Measurements from ENCODE around the gene MYO5C.
A peak's percentile ranks its signal among the peaks of the same experiment; 100 is the strongest.

Gene MYO5C

GRCh38 chr15:52225230-52225629 is 70.4 kb downstream of the MYO5C start:
- DNase-seq, result no peak
- intact Hi-C loops (cut with DNase I), result no loop called here

DNA sequence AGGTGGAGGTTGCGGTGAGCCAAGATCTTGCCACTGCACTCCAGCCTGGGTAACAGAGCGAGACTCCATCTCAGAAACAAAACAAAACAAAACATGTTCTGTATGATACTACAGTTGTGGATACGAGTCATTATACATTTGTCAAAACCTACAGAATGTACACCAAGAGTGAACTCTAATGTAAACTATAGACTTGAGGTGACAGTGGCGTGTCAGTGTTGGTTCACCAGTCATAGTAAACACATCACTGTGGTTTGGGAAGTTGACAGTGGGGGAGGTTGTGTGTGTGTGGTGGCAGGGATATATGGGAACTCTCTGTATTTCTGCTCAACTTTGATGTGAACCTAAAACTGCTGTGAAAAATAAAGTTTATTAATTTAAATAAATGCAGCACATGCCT is 71.4 kb downstream of the MYO5C start:
- intact Hi-C loops (cut with DNase I), result no loop called here
- no peak for DNase-seq

- DNase-seq, result no peak
- intact Hi-C loops (cut with DNase I), result no loop called here
These were observed 73.9 kb downstream of the MYO5C start for GRCh38 chr15:52221730-52222129.

DNA sequence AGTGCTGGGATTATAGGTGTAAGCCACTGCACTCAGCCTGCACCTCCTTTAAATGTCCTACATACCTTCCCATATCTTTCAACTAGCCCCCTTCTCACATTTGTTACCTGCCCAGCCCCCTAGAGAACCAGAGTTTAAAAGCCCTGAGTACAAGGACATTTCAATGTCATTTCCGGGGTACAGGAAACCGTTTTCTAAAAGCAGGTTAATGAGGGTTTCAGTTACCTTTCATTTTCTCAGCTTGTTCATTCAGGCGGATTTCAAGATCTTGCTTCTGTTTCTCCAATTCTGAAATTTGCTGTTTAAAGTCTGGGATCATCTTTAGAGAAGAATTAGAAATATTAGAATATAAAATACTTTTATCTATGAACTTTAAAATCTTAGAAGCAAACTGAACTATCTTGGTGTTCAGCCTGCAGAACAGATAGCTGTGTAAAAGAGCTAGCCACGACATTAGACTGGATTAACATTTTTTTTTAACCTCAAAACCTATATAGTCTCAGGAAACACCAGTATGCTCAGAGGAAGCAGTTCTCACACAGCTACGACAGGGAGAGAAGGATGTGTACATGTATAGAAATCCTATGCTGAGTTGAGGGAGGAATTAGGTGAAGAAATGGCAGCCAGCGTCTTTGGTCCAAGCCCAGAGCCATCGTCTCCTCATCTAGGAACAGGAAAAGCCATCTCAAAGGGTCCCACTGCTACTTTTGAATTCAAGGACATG is 74.5 kb downstream of the MYO5C start:
- intact Hi-C loops (cut with DNase I), result no loop called here
- no peak for DNase-seq

DNA sequence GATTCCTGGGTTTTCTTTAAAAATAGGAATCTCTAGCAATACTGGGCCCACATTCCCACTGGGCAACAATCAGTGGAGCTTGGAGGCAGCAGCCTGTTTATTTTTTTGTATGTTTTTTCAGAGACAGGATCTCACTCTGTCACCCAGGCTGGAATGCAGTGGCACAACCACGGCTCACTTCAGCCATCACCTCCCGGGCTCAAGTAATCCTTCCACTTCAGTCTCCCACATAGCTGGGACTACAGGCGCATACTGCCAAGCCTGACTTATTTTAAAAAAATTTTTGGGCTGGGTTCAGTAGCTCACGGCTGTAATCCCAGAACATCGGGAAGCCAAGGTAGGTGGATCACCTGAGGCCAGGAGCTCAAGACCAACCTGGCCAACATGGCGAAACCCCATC is 75.4 kb downstream of the MYO5C start:
- no peak for DNase-seq
- intact Hi-C loops (cut with DNase I), result no loop called here

- no peak for DNase-seq
- intact Hi-C loops (cut with DNase I), result no loop called here
These were observed 76.8 kb downstream of the MYO5C start for GRCh38 chr15:52218816-52219215.

GRCh38 chr15:52218371-52218770 is 77.2 kb downstream of the MYO5C start:
- DNase-seq, result no peak
- intact Hi-C loops (cut with DNase I), result no loop called here

DNA sequence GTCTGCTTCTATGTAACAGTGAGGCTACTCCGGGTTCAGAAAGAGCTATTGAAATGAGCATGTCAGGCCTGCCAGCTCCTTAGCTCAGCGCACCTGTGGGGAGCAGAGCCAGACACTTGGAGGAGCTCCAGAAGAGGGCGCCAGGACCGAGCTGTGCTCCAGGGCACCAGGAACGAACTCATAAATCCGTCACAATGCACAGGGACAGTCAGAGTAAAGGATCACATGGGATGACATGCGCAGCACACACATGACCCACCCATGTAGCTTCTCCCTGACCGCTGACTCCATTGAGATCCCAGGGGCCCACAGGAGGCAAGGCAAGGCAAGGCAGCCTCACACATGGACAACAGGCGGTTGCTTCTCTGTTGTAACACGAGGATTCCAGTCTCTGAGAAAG is 78.4 kb downstream of the MYO5C start:
- no peak for DNase-seq
- intact Hi-C loops (cut with DNase I), result no loop called here

DNA sequence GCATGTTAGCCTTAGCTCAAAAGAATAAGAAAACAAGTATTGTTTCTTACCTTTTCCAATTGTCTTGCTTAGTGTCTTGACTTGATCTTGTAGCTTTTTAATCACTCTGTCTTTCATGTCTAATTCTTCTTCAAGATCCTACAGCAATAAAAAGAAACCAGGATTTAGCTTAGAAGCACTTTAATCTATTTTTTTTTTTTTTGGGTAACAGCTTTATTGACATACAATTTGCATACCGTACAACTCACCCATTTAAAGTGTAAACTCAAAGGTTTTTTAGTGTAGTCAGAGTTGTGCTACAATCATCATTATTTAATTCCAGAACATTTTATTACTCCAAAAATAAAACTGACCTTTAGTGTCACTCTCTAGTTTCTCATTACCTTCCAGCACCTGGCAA is 81.1 kb downstream of the MYO5C start:
- intact Hi-C loops (cut with DNase I), result no loop called here
- DNase-seq, result no peak

DNA sequence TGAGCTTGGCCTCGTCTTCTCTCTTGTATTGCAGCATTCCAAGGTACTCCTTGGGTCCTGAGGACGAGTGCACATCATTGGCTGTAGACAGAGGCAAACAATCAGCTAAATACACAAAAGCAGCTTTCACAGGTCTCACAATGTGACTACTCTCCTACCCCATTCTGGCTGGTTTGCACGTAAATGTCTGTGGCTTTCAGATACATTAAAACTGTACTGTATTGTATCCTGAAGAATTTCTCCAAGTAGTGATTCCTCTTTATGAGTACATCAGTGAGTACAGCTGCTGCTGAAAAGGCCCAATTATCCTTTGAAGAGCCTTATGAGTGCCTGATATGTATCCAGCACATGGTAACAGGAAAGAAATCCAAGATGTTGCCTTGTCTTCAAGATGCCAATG is 82.4 kb downstream of the MYO5C start:
- intact Hi-C loops (cut with DNase I), result no loop called here
- DNase-seq, result no peak

GRCh38 chr15:52208306-52208946 is 87.2 kb downstream of the MYO5C start:
- intact Hi-C loops (cut with DNase I), result no loop called here
- peak; percentile 41 to 86 (median 70) for DNase-seq

DNA sequence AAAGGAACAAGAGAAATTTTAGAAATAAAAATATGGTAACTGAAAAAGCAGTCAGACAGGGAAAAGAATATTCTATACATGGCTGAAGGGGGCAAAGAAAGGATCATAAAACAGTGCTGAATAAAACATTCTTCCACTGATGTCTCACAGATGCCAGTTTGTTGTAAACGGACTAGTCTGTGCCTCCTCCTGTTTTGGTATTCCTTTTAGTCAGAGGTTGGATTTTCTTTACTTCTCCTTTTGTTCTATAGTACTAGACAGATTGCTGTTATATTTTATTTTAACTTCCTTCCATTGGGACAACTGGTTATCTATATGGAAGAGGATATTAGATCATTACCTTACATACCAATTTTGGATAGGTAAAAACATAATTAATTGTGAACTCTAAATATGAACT is 88.4 kb downstream of the MYO5C start:
- DNase-seq, result no peak
- intact Hi-C loops (cut with DNase I), result no loop called here

DNA sequence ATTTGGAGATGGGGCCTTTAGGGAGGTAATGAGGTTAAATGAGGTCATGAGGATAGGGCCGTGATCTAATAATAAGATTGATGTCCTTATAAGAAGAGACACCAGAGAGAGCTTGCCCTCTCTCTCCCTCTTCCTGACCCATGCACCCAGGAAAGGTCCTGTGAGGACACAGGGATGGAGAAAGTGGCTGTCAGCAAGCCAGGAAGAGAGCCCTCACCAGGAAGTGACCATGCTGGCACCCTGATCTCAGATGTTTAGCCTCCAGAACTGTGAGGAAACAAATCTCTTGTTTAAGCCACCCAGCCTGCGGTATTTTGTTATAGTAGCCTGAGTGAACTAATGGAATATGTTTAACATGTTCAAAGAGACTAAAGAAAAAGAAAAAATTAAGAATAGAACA is 89.2 kb downstream of the MYO5C start:
- intact Hi-C loops (cut with DNase I), result no loop called here

DNA sequence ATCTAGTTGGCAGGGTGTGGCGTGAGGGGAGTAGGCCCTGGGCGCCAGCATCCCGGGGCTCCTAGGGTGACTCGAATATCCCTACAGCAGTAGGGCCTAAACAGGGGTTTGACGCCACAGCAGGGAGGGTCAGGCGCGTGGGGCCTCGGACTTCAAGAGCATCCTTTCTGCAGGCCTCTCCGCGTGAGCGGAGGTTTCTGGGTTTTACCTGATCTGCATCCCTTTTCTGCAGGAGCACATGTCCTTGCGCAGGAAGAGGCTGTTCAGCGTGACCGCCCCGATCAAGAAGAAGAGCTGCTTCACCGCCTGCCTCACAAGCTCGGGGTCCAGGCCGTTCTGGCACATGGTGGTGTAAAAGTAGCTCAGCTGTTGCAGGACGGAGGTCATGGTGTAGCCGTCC is 90.9 kb downstream of the MYO5C start:
- intact Hi-C loops (cut with DNase I), result no loop called here
- no peak for DNase-seq

More for the DNA sequence above, 89.2 kb downstream of the MYO5C start:
- no peak for DNase-seq

DNA sequence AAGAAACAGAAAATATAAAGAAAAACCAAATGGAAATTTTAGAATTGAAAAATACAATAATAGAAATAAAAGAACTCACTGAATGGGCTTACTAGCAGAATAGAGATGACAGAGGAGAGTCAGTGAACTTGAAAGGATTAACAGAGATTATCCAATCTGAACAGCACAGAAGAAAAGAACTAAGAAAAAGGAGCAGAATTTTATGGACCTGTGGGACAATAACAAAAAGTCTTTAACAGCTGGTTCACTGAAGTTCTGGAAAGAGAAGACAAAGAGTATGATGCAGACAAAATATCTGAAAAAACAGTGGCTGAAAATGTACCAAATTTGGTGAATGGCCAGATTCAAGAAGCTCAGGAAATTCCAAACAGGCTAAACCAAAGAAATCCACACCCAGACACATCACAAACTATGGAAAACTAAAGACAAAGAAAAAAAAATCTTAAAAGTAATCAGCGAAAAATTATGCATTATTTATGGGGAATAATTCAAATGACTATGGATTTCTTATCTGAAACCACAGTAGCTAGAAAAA is 94.7 kb downstream of the MYO5C start:
- intact Hi-C loops (cut with DNase I), result no loop called here
- no peak for DNase-seq

DNA sequence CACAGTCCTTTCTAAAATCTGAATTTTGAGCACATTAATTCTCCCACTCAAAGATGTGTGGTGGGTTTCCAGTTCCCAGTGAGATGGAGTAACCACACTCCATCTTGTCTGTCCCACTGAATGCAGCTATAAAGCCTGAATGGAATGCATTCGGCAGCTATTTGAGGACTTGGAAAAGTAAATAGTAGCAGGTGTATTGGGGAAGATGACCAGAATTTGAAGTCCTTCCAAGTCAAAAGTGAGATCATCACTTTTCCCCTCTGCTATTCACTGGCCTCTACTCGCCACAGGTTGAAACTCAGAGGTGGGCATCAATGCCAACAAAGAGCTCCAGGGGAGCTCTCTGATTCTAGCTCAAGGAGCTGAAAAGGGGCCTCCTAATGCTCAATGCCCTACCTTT is 96.3 kb downstream of the MYO5C start:
- no peak for DNase-seq
- intact Hi-C loops (cut with DNase I), result no loop called here

- no peak for DNase-seq
- intact Hi-C loops (cut with DNase I), result no loop called here
These were observed 98.7 kb downstream of the MYO5C start for GRCh38 chr15:52196891-52197290.

GRCh38 chr15:52193791-52194190 is 101.8 kb downstream of the MYO5C start:
- intact Hi-C loops (cut with DNase I), result no loop called here
- peak in 1 of 42 donors; percentile 4 for DNase-seq

- DNase-seq, result peak in 1 of 42 donors; percentile 34
- intact Hi-C loops (cut with DNase I), result no loop called here
These were observed 102.3 kb downstream of the MYO5C start for GRCh38 chr15:52193321-52193720.

GRCh38 chr15:52191207-52191606 is 104.4 kb downstream of the MYO5C start, which contains the start of gene GNB5:
GNB5 (minus strand) TSS chr15:52191392; CDS start chr15:52184676, 6,716 bp downstream.
- DNase-seq, result no peak
- intact Hi-C loops (cut with DNase I), result no loop called here

Data from head of caudate nucleus (tissue), 42 donors.